SW 1271 (cell line): ENCODE measurements around the gene XPC.

Experiments
- DNase-seq, 2 experiments: peaks; one replicate each; lab custom pipeline; 2025; lab: John Stamatoyannopoulos, UW

The XPC gene

GRCh38 chr3:14170531-14171159 lies 7.8 kb downstream of the XPC start:
- no peak for DNase-seq

- DNase-seq = no peak
These were observed 8.5 kb downstream of the XPC start for GRCh38 chr3:14169871-14170270.

GRCh38 chr3:14169435-14169834 lies 9.0 kb downstream of the XPC start:
- no peak for DNase-seq

GRCh38 chr3:14166877-14167603 lies 11.4 kb downstream of the XPC start:
- no peak for DNase-seq

- DNase-seq = no peak
These were observed 16.2 kb downstream of the XPC start for GRCh38 chr3:14162178-14162577.

- DNase-seq = no peak
These were observed 17.1 kb downstream of the XPC start for GRCh38 chr3:14161282-14161681.

- no peak for DNase-seq
These were observed 19.0 kb downstream of the XPC start for GRCh38 chr3:14159426-14159825.

- DNase-seq = no peak
These were observed 20.0 kb downstream of the XPC start for GRCh38 chr3:14158370-14158769.

GRCh38 chr3:14157951-14158350 lies 20.4 kb downstream of the XPC start:
- DNase-seq = no peak

GRCh38 chr3:14156843-14157561 lies 21.4 kb downstream of the XPC start:
- no peak for DNase-seq

GRCh38 chr3:14156201-14156600 lies 22.2 kb downstream of the XPC start:
- DNase-seq = no peak

GRCh38 chr3:14154895-14155440 lies 23.4 kb downstream of the XPC start:
- no peak for DNase-seq

- DNase-seq = no peak
These were observed 24.1 kb downstream of the XPC start for GRCh38 chr3:14154276-14154675.

GRCh38 chr3:14153663-14154062 lies 24.7 kb downstream of the XPC start:
- no peak for DNase-seq

- no peak for DNase-seq
These were observed 25.4 kb downstream of the XPC start for GRCh38 chr3:14152963-14153355.

- DNase-seq = peak in 1 of 2 experiments; percentile 25
These were observed 26.0 kb downstream of the XPC start for GRCh38 chr3:14152233-14152962.

- no peak for DNase-seq
These were observed 26.8 kb downstream of the XPC start for GRCh38 chr3:14151471-14152083.

GRCh38 chr3:14150491-14151230 lies 27.7 kb downstream of the XPC start:
- DNase-seq = no peak

- DNase-seq = no peak
These were observed 28.3 kb downstream of the XPC start for GRCh38 chr3:14150078-14150477.

GRCh38 chr3:14148041-14148985 lies 30.1 kb downstream of the XPC start:
- no peak for DNase-seq
